ENCODE results near the gene CAPZB.

GRCh38 chr1:19321071-19321470 lies 164.3 kb downstream of the CAPZB start:
- TF ChIP-seq EZH2 (IDR thresholded peaks at IDR 0.05; ENCODE audit: insufficient read depth, poor library complexity, severe bottlenecking) (no peak), EZH2phosphoT487 (IDR thresholded peaks at IDR 0.05; ENCODE audit: insufficient read depth, low read depth) (no peak)
